Ectodermal cell (in vitro differentiated cells): ENCODE data around the gene MAGI3.

Source experiments
- H3K27ac ChIP-seq: 2 replicates; pipeline ENCODE4 v1.7.0; 2013; ENCODE audit warnings: mild to moderate bottlenecking, low read depth, low read length; ENCODE audit not compliant: insufficient read depth, poor library complexity, severe bottlenecking
- H3K27me3 ChIP-seq: 2 replicates; pipeline ENCODE4 v1.7.0; 2013; ENCODE audit warnings: mild to moderate bottlenecking, low read length; ENCODE audit not compliant: insufficient read depth, control insufficient read depth, poor library complexity, severe bottlenecking
- H3K36me3 ChIP-seq: one replicate; pipeline ENCODE4 v1.7.0; 2013; ENCODE audit warnings: low read length; ENCODE audit not compliant: control insufficient read depth, insufficient read depth
- H3K4me1 ChIP-seq: one replicate; pipeline ENCODE4 v1.7.0; 2013; ENCODE audit warnings: low read length; ENCODE audit not compliant: control insufficient read depth, insufficient read depth
- H3K4me3 ChIP-seq: 2 replicates; pipeline ENCODE4 v1.7.0; 2013; ENCODE audit warnings: low read depth, low read length, control low read depth; ENCODE audit not compliant: insufficient read depth
- H3K9me3 ChIP-seq: 2 replicates; pipeline ENCODE4 v1.7.0; 2013; ENCODE audit warnings: mild to moderate bottlenecking, low read length, moderate library complexity; ENCODE audit not compliant: control insufficient read depth
- WGBS, 2 experiments: methylation state at CpG; one replicate each; pipeline ENCODE4 v1.1.7; 2013; ENCODE audit warnings: missing lambda C conversion rate in 2 of 2; 5-methylcytosine and 5-hydroxymethylcytosine counted together

The MAGI3 gene

GRCh38 chr1:113675302-113675701 lies 285.0 kb downstream of the MAGI3 start:
- H3K4me3 ChIP-seq, result no peak overlapping the region
- no peak overlapping the region for H3K27ac ChIP-seq
- WGBS, 2 experiments, result 95% methylated on average over 2 of the region's 2 CpGs
- H3K4me1 ChIP-seq, result no peaks in the 10 kb centered on the region
- H3K36me3 ChIP-seq, result no peaks in the 10 kb centered on the region
- H3K27me3 ChIP-seq, result no peaks in the 10 kb centered on the region
- H3K9me3 ChIP-seq, result no peaks in the 10 kb centered on the region

GRCh38 chr1:113676524-113676923 lies 286.2 kb downstream of the MAGI3 start:
- Histone ChIP-seq H3K4me1 (no peaks in the 10 kb centered on the region), H3K27ac (no peak overlapping the region), H3K27me3 (no peaks in the 10 kb centered on the region), H3K4me3 (no peak overlapping the region), H3K36me3 (no peaks in the 10 kb centered on the region), H3K9me3 (no peaks in the 10 kb centered on the region)
- WGBS, 2 experiments, result 94 to 95% methylated on average over 5 of the region's 5 CpGs

- Histone ChIP-seq H3K27ac (no peak overlapping the region), H3K4me3 (no peak overlapping the region), H3K36me3 (no peaks in the 10 kb centered on the region), H3K9me3 (no peaks in the 10 kb centered on the region), H3K4me1 (no peaks in the 10 kb centered on the region), H3K27me3 (no peaks in the 10 kb centered on the region)
- WGBS, 2 experiments, result 93 to 99% methylated on average over 6 to 7 of the region's 7 CpGs
Measured at GRCh38 chr1:113677250-113678158, 287.2 kb downstream of the MAGI3 start.

- H3K27ac ChIP-seq, result no peak overlapping the region
- H3K27me3 ChIP-seq, result no peaks in the 10 kb centered on the region
- H3K9me3 ChIP-seq, result no peaks in the 10 kb centered on the region
- no peak overlapping the region for H3K4me3 ChIP-seq
- no peaks in the 10 kb centered on the region for H3K36me3 ChIP-seq
- H3K4me1 ChIP-seq, result no peaks in the 10 kb centered on the region
Measured at GRCh38 chr1:113678159-113678469, 287.8 kb downstream of the MAGI3 start.

GRCh38 chr1:113681596-113682337 lies 291.5 kb downstream of the MAGI3 start:
- no peaks in the 10 kb centered on the region for H3K36me3 ChIP-seq
- H3K4me3 ChIP-seq, result no peak overlapping the region
- H3K4me1 ChIP-seq, result no peaks in the 10 kb centered on the region
- H3K27ac ChIP-seq, result no peak overlapping the region
- WGBS, 2 experiments, result 90 to 96% methylated on average over 6 to 7 of the region's 7 CpGs
- H3K27me3 ChIP-seq, result no peaks in the 10 kb centered on the region
- H3K9me3 ChIP-seq, result no peaks in the 10 kb centered on the region

GRCh38 chr1:113683384-113684152 lies 293.3 kb downstream of the MAGI3 start:
- H3K4me3 ChIP-seq, result no peak overlapping the region
- no peaks in the 10 kb centered on the region for H3K27me3 ChIP-seq
- no peaks in the 10 kb centered on the region for H3K4me1 ChIP-seq
- no peak overlapping the region for H3K27ac ChIP-seq
- no peaks in the 10 kb centered on the region for H3K9me3 ChIP-seq
- WGBS, 2 experiments, result 87 to 93% methylated on average over 8 of the region's 8 CpGs
- H3K36me3 ChIP-seq, result no peaks in the 10 kb centered on the region

GRCh38 chr1:113684153-113684541 lies 293.8 kb downstream of the MAGI3 start:
- no peaks in the 10 kb centered on the region for H3K9me3 ChIP-seq
- no peaks in the 10 kb centered on the region for H3K36me3 ChIP-seq

GRCh38 chr1:113686891-113687618 lies 296.7 kb downstream of the MAGI3 start:
- Histone ChIP-seq H3K27ac (no peak overlapping the region), H3K4me3 (no peak overlapping the region), H3K36me3 (peaks cover 8% of the 10 kb centered on the region), H3K4me1 (no peaks in the 10 kb centered on the region), H3K27me3 (no peaks in the 10 kb centered on the region), H3K9me3 (no peaks in the 10 kb centered on the region)
- 85 to 100% methylated on average over 1 to 3 of the region's 3 CpGs for WGBS, 2 experiments

More at GRCh38 chr1:113684153-113684541, 293.8 kb downstream of the MAGI3 start:
- Histone ChIP-seq H3K27ac (no peak overlapping the region), H3K4me3 (no peak overlapping the region), H3K27me3 (no peaks in the 10 kb centered on the region), H3K4me1 (no peaks in the 10 kb centered on the region)
- WGBS, 2 experiments, result 83 to 90% methylated on average over 6 of the region's 6 CpGs

- Histone ChIP-seq H3K4me1 (no peaks in the 10 kb centered on the region), H3K9me3 (peaks cover 5% of the 10 kb centered on the region), H3K4me3 (no peak overlapping the region), H3K27ac (no peak overlapping the region), H3K27me3 (no peaks in the 10 kb centered on the region), H3K36me3 (peaks cover 24% of the 10 kb centered on the region)
- WGBS, 2 experiments, result 86 to 95% methylated on average over 2 of the region's 2 CpGs
Measured at GRCh38 chr1:113691184-113691583, 300.9 kb downstream of the MAGI3 start.
